Activated naive CD8-positive, alpha-beta T cell treated with anti-CD3 and anti-CD28 coated beads, Interleukin-2, amount 50 U/mL, for 24 hours (primary cell): ENCODE results near the gene TK1.
A peak's percentile ranks its signal among the peaks of the same experiment; 100 is the strongest.

Experiments used
- ATAC-seq: fragments of 150-1000 bp; cut with Tn5 transposase; one replicate; pipeline ENCODE4 v1.10.0; 2021
- DNase-seq: peaks from one replicate; pipeline ENCODE4 v3.0.0; 2021
- H3K27ac Mint-ChIP-seq: one replicate; pipeline ENCODE4 v1.8.0; 2021; ENCODE audit warnings: mild to moderate bottlenecking, mixed read lengths
- H3K27me3 Mint-ChIP-seq: one replicate; pipeline ENCODE4 v1.8.0; 2021; ENCODE audit warnings: mixed read lengths
- H3K36me3 Mint-ChIP-seq: one replicate; pipeline ENCODE4 v1.8.0; 2021; ENCODE audit warnings: low read depth, mixed read lengths
- H3K4me1 Mint-ChIP-seq: one replicate; pipeline ENCODE4 v1.8.0; 2021; ENCODE audit warnings: mixed read lengths
- H3K4me3 Mint-ChIP-seq: one replicate; pipeline ENCODE4 v1.8.0; 2021; ENCODE audit warnings: mild to moderate bottlenecking, moderate library complexity, mixed read lengths
- H3K9me3 Mint-ChIP-seq: one replicate; pipeline ENCODE4 v1.8.0; 2021; ENCODE audit warnings: mixed read lengths

TK1 gene

DNA sequence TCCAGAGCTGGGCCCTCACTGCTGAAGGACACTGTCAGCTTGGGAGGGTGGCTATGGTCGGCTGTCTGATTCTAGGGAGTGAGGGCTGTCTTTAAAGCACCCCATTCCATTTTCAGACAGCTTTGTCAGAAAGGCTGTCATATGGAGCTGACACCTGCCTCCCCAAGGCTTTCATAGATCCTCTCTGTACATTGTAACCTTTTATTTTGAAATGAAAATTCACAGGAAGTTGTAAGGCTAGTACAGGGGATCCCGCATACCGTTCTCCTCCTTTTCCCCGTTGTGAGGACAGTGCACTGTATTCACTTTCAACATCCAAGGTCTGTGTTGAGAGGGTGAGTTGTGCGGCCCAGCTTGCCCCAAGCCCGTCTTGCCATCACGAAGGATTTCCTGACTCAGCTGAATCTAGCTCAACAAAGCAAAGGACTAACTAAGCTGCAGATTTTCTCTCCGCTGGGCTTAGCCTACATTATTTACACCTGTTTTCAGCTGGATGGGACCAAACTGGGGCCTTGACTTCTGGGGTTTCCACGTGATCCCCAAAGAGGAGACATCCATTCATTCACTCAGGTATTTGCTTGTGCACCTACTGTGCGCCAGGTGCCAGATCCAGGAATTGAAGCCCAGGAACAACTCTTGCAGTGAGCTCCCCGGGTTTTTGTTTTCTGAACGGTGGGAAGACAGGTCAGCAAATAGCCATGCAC, 39.4 kb upstream of the TK1 start:
- peaks cover 3% of the 10 kb centered on the region for H3K4me1 Mint-ChIP-seq
- H3K27ac Mint-ChIP-seq = no peak overlapping the region
- no peak overlapping the region for H3K4me3 Mint-ChIP-seq
- ATAC-seq (no peak), DNase-seq (no peak)
- H3K27me3 Mint-ChIP-seq = peaks cover 23% of the 10 kb centered on the region
- no peaks in the 10 kb centered on the region for H3K9me3 Mint-ChIP-seq
- H3K36me3 Mint-ChIP-seq = peaks cover 13% of the 10 kb centered on the region

DNA sequence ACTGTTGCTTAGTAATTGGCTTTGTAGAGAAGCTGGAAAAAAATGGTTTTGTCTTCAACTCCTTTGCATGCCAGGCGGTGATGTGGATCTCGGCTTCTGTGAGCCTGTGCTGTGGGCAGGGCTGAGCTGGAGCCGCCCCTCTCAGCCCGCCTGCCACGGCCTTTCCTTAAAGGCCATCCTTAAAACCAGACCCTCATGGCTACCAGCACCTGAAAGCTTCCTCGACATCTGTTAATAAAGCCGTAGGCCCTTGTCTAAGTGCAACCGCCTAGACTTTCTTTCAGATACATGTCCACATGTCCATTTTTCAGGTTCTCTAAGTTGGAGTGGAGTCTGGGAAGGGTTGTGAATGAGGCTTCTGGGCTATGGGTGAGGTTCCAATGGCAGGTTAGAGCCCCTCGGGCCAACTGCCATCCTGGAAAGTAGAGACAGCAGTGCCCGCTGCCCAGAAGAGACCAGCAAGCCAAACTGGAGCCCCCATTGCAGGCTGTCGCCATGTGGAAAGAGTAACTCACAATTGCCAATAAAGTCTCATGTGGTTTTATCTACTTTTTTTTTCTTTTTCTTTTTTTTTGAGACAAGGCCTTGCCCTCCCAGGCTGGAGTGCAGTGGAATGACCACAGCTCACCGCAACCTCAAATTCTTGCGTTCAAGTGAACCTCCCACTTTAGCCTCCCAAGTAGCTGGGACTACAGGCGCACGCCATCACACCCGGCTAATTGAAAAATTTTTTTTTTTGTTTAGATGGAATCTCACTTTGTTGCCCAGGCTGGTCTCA, 38.4 kb upstream of the TK1 start:
- peaks cover 13% of the 10 kb centered on the region for H3K36me3 Mint-ChIP-seq
- no peaks in the 10 kb centered on the region for H3K9me3 Mint-ChIP-seq
- DNase-seq (no peak), ATAC-seq (no peak)
- H3K4me1 Mint-ChIP-seq = peaks cover 3% of the 10 kb centered on the region
- no peak overlapping the region for H3K4me3 Mint-ChIP-seq
- no peak overlapping the region for H3K27ac Mint-ChIP-seq
- peaks cover 15% of the 10 kb centered on the region for H3K27me3 Mint-ChIP-seq

DNA sequence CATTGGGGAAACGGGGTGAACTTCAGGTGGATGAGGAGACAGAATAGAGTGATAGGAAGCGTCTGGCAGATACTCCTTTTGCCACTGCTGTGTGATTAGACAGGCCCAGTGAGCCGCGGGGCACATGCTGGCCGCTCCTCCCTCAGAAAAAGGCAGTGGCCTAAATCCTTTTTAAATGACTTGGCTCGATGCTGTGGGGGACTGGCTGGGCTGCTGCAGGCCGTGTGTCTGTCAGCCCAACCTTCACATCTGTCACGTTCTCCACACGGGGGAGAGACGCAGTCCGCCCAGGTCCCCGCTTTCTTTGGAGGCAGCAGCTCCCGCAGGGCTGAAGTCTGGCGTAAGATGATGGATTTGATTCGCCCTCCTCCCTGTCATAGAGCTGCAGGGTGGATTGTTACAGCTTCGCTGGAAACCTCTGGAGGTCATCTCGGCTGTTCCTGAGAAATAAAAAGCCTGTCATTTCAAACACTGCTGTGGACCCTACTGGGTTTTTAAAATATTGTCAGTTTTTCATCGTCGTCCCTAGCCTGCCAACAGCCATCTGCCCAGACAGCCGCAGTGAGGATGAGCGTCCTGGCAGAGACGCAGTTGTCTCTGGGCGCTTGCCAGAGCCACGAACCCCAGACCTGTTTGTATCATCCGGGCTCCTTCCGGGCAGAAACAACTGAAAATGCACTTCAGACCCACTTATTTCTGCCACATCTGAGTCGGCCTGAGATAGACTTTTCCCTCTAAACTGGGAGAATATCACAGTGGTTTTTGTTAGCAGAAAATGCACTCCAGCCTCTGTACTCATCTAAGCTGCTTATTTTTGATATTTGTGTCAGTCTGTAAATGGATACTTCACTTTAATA, 37.6 kb upstream of the TK1 start:
- DNase-seq (no peak), ATAC-seq (no peak)
- Mint-ChIP-seq H3K36me3 (peaks cover 18% of the 10 kb centered on the region), H3K27me3 (peaks cover 10% of the 10 kb centered on the region), H3K4me3 (no peak overlapping the region), H3K9me3 (no peaks in the 10 kb centered on the region), H3K27ac (no peak overlapping the region), H3K4me1 (peaks cover 3% of the 10 kb centered on the region)

DNA sequence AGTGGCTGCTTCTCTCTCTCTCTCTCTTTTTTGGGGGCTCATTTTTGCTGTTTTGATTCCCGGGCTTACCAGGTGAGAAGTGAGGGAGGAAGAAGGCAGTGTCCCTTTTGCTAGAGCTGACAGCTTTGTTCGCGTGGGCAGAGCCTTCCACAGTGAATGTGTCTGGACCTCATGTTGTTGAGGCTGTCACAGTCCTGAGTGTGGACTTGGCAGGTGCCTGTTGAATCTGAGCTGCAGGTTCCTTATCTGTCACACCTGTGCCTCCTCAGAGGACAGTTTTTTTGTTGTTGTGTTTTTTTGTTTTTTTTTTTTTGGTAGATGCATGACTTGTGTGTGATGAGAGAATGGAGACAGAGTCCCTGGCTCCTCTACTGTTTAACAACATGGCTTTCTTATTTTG, 36.9 kb upstream of the TK1 start:
- ATAC-seq (no peak), DNase-seq (no peak)
- no peaks in the 10 kb centered on the region for H3K9me3 Mint-ChIP-seq
- no peak overlapping the region for H3K4me3 Mint-ChIP-seq
- peaks cover 24% of the 10 kb centered on the region for H3K36me3 Mint-ChIP-seq
- H3K27me3 Mint-ChIP-seq = peaks cover 7% of the 10 kb centered on the region
- H3K4me1 Mint-ChIP-seq = peaks cover 3% of the 10 kb centered on the region
- H3K27ac Mint-ChIP-seq = no peak overlapping the region

DNA sequence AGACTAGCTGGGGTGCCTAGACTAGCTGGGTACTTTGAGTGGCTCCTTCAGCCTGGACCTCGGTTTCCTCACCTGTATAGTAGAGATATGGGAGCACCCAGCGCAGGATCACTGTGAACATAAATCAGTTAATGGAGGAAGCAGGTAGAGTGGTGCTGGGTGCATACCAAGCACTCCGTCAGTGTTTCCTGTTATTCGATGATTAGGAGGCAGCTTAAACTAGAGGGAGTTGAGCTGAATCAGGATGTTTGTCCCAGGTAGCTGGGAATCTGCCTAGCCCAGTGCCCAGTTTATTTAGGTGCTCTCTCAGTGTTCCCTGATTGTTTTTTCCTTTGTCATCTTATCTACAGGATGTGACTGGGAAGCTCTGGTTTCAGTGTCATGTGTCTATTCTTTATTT, 36.2 kb upstream of the TK1 start:
- Mint-ChIP-seq H3K4me3 (no peak overlapping the region), H3K4me1 (peaks cover 3% of the 10 kb centered on the region), H3K27me3 (peaks cover 5% of the 10 kb centered on the region), H3K27ac (no peak overlapping the region), H3K36me3 (peaks cover 27% of the 10 kb centered on the region), H3K9me3 (no peaks in the 10 kb centered on the region)
- DNase-seq (no peak), ATAC-seq (no peak)

DNA sequence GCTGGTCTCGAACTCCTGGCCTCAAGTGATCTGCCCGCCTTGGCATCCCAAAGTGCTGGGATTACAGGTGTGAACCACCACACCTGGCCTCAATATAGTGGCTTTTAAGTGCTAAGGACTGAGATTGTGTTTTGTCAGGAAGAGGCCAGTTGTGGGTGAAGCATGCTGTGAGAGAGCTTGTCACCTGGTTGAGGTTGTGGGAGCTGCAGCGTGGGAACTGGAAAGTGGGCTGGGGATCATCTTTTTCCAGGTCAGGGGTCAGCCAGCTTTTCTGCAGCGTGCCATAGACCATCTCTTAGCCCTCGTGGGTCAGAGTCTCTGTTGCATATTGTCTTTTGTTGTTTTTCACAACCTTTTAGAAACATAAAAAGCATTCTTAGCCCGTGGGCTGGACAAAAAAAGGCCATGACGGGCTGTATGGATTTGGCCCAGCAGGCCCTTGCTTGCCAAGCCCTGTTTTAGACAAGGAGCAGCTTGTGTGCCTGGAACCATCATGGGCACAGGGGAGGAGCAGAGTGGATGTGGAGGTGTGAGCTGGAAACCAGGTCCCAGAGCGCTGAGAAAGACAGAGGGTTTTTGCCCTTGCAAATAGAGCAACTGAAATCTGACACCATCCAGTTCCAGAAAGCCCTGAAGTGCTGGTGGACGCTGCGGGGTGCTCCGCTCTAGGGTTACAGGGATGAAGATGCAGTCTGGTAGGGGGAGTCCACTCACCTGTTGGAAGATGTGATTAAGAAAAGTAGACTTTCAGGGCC, 32.7 kb upstream of the TK1 start:
- Mint-ChIP-seq H3K4me3 (no peak overlapping the region), H3K9me3 (no peaks in the 10 kb centered on the region), H3K36me3 (peaks cover 42% of the 10 kb centered on the region), H3K4me1 (peaks cover 10% of the 10 kb centered on the region), H3K27me3 (no peaks in the 10 kb centered on the region), H3K27ac (no peak overlapping the region)
- no peak for DNase-seq
- ATAC-seq = no peak

DNA sequence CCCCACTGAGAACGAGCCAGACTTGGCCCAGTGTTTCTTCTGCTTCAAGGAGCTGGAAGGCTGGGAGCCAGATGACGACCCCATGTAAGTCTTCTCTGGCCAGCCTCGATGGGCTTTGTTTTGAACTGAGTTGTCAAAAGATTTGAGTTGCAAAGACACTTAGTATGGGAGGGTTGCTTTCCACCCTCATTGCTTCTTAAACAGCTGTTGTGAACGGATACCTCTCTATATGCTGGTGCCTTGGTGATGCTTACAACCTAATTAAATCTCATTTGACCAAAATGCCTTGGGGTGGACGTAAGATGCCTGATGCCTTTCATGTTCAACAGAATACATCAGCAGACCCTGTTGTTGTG, 27.8 kb upstream of the TK1 start:
- no peaks in the 10 kb centered on the region for H3K27me3 Mint-ChIP-seq
- ATAC-seq = no peak
- peak overlapping the region; percentile 93 for H3K4me3 Mint-ChIP-seq
- H3K4me1 Mint-ChIP-seq = peaks cover 13% of the 10 kb centered on the region
- peaks cover 28% of the 10 kb centered on the region for H3K36me3 Mint-ChIP-seq
- DNase-seq = no peak
- H3K9me3 Mint-ChIP-seq = no peaks in the 10 kb centered on the region
- peak overlapping the region; percentile 86 for H3K27ac Mint-ChIP-seq

DNA sequence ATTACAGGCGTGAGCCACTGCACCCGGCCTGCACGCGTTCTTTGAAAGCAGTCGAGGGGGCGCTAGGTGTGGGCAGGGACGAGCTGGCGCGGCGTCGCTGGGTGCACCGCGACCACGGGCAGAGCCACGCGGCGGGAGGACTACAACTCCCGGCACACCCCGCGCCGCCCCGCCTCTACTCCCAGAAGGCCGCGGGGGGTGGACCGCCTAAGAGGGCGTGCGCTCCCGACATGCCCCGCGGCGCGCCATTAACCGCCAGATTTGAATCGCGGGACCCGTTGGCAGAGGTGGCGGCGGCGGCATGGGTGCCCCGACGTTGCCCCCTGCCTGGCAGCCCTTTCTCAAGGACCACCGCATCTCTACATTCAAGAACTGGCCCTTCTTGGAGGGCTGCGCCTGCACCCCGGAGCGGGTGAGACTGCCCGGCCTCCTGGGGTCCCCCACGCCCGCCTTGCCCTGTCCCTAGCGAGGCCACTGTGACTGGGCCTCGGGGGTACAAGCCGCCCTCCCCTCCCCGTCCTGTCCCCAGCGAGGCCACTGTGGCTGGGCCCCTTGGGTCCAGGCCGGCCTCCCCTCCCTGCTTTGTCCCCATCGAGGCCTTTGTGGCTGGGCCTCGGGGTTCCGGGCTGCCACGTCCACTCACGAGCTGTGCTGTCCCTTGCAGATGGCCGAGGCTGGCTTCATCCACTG, 27.3 kb upstream of the TK1 start, which contains the start of gene BIRC5:
TSS of gene BIRC5 (plus strand) at position 238 of the 690 bp plus-strand sequence. CDS start at position 302, 64 bp downstream.
- Mint-ChIP-seq H3K4me1 (peaks cover 13% of the 10 kb centered on the region), H3K4me3 (peak within 1 kb of the TSS; percentile 93), H3K36me3 (peaks cover 24% of the 10 kb centered on the region), H3K27ac (peak within 1 kb of the TSS; percentile 86), H3K9me3 (no peaks in the 10 kb centered on the region), H3K27me3 (no peaks in the 10 kb centered on the region)
- DNase-seq (peak; percentile 95), ATAC-seq (peak; percentile 100)

DNA sequence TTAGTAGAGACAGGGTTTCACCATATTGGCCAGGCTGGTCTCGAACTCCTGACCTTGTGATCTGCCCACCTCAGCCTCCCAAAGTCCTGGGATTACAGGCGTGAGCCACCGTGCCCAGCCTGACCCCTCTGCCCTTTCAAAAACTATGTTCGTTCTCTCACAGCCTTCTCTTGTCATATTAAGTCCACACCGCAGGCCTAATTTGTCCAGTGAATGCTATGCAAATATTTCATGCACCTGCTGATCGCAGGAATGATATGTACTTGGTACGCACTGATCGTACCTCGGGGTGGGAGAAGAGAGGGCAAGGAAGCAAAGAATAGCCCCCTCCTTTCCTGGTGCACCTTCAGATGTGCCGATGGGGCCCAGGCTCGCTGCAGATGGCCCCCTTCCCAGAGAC, 24.2 kb upstream of the TK1 start:
- H3K27me3 Mint-ChIP-seq = no peaks in the 10 kb centered on the region
- no peak for ATAC-seq
- peaks cover 8% of the 10 kb centered on the region for H3K4me1 Mint-ChIP-seq
- no peak overlapping the region for H3K4me3 Mint-ChIP-seq
- no peak for DNase-seq
- H3K36me3 Mint-ChIP-seq = peaks cover 11% of the 10 kb centered on the region
- no peaks in the 10 kb centered on the region for H3K9me3 Mint-ChIP-seq
- H3K27ac Mint-ChIP-seq = no peak overlapping the region

DNA sequence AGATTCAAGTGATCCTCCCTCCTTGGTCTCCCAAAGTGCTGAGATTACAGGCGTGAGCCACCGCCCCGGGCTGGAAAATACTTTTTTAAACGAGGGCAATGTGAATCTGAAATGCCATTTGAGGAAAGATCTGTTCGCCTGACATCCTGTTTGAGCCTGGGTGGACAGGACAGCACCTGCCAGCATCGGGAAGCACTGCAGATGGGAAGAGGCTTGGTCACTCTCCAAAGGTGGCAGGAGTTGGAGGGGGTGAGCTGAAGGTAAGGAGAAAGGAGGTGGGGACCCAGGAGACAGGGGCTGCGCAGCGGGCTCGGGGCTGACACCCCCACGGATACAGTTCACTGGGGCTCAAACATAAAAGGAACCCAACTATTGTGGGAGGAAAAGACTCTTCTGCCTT, 23.3 kb upstream of the TK1 start:
- Mint-ChIP-seq H3K27ac (no peak overlapping the region), H3K27me3 (no peaks in the 10 kb centered on the region)

DNA sequence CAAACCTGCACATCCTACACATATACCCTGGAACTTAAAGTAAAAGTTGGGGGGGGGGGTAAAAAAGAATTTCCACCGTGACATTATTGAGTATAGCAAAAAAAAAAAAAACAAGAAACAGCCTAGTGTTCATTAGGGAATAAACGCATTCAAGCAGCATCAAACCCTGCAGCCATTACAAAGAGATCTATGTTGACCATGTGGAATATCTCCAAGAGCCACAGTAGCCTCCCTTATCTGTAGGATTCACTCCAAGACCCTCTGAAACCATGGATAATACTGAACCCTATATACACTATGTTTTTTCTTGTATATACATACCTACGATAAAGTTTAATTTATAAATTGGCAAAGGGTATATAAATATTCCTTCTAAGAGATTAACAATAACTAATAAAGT, 21.6 kb upstream of the TK1 start:
- no peak for ATAC-seq

More for the DNA sequence above, 23.3 kb upstream of the TK1 start:
- ATAC-seq (no peak), DNase-seq (no peak)
- peaks cover 5% of the 10 kb centered on the region for H3K36me3 Mint-ChIP-seq
- no peaks in the 10 kb centered on the region for H3K9me3 Mint-ChIP-seq
- H3K4me3 Mint-ChIP-seq = no peak overlapping the region
- H3K4me1 Mint-ChIP-seq = peaks cover 4% of the 10 kb centered on the region

DNA sequence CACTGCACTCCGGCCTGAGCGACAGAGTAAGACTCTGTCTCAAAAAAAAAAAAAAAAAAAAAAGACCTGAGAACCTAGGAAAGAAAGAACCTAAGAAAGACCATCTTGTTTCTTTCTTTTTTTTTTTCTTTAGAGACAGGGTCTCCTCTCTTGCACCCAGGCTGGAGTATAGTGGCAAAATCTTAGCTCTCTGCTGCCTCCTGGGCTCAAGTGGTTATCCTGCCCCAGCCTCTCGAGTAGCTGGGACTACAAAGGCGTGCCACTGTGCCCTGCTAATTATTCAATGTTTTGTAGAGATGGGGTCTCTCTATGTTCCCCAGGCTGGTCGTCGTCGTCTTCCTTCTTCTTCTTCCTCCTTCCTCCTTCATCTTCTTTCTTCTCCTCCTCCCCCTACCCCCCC, 19.4 kb upstream of the TK1 start:
- H3K4me3 Mint-ChIP-seq = no peak overlapping the region
- H3K27me3 Mint-ChIP-seq = no peaks in the 10 kb centered on the region
- no peaks in the 10 kb centered on the region for H3K4me1 Mint-ChIP-seq
- H3K9me3 Mint-ChIP-seq = no peaks in the 10 kb centered on the region
- no peak overlapping the region for H3K27ac Mint-ChIP-seq
- ATAC-seq (no peak), DNase-seq (no peak)
- peaks cover 1% of the 10 kb centered on the region for H3K36me3 Mint-ChIP-seq

More for the DNA sequence above, 21.6 kb upstream of the TK1 start:
- DNase-seq = no peak
- H3K9me3 Mint-ChIP-seq = no peaks in the 10 kb centered on the region
- no peak overlapping the region for H3K27ac Mint-ChIP-seq
- no peak overlapping the region for H3K4me3 Mint-ChIP-seq
- no peaks in the 10 kb centered on the region for H3K27me3 Mint-ChIP-seq
- H3K4me1 Mint-ChIP-seq = no peaks in the 10 kb centered on the region
- H3K36me3 Mint-ChIP-seq = peaks cover 1% of the 10 kb centered on the region

DNA sequence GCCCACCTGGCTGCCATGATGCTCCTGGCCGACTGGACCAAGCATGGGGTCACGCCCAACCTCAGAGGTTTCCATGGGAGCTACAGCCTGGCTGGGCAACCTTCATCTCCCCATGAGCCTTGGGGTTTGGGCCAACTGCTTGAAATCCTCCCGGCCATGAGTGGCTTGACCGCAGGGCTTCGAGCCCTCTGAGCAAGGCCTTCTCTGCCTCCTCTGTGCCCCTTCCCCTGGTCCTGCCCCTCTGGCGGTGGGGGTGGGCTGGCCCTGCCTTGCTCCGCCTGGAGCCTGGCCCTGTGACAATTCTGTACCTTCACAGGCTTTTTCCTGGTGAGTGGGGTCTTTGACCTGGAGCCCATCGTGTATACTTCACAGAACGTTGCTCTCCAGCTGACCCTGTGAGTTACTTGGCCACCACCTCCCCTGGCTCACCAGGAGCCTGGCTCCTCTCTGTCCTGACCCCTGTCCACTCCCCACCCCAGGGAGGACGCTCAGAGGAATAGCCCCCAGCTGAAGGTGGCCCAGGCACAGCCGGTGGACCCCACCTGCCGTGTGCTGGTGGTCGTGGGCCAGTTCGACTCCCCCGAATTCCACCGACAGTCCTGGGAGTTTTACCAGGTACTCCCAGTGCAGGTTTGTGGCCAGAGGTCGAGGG, 18.4 kb upstream of the TK1 start:
- Mint-ChIP-seq H3K27ac (no peak overlapping the region), H3K9me3 (no peaks in the 10 kb centered on the region), H3K4me3 (no peak overlapping the region), H3K27me3 (no peaks in the 10 kb centered on the region), H3K4me1 (no peaks in the 10 kb centered on the region), H3K36me3 (peaks cover 1% of the 10 kb centered on the region)
- ATAC-seq (no peak), DNase-seq (no peak)
